Right lobe of liver (tissue), 4 donors: Measurements from ENCODE around the gene CARD6.

Experiments
- POLR2A ChIP-seq: fragments of 450-650 bp; IDR thresholded peaks from one replicate; pipeline ENCODE4 v1.6.1; 2017; ENCODE audit warnings: antibody characterized with exemption, mild to moderate bottlenecking
- TF ChIP-seq, protein P1 (sequence below), 4 donors: fragments of 200-600 bp in 3 of 4; fragments of 450-650 bp in 1 of 4; IDR thresholded peaks; one replicate each; pipeline versions ENCODE4 v1.5.1 to v1.8.0; 2016 to 2022; ENCODE audit warnings: antibody characterized with exemption in 4 of 4, mild to moderate bottlenecking in 2 of 4
- donor health status: DM: no; HTN: no; CAD: no.
- donor health status: DM: no; HTN: no; CAD: no.
- donor health status: DM: no; HTN: yes; CAD: no.

DNA sequence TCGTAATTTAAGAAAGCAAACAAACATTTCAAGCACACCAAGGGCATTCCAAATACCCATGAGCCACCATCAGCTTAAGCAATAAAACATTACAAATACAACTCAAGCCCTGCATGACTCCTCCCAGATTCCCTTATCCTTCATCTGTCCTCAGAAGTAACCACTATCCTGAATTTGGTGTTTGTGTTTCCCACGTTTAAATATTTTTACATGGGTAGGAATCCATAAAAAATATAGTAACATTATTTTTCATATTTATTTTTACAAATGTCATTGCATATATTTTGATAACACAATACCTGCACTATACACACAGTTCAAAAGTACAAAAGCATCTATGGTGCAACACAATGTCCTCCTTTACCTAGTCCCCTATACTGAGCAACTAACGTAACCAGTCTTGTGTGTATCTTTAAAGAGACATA is 49.4 kb upstream of the CARD6 start:
- no peak for TF ChIP-seq POLR2A
- TF ChIP-seq, protein P1, sequence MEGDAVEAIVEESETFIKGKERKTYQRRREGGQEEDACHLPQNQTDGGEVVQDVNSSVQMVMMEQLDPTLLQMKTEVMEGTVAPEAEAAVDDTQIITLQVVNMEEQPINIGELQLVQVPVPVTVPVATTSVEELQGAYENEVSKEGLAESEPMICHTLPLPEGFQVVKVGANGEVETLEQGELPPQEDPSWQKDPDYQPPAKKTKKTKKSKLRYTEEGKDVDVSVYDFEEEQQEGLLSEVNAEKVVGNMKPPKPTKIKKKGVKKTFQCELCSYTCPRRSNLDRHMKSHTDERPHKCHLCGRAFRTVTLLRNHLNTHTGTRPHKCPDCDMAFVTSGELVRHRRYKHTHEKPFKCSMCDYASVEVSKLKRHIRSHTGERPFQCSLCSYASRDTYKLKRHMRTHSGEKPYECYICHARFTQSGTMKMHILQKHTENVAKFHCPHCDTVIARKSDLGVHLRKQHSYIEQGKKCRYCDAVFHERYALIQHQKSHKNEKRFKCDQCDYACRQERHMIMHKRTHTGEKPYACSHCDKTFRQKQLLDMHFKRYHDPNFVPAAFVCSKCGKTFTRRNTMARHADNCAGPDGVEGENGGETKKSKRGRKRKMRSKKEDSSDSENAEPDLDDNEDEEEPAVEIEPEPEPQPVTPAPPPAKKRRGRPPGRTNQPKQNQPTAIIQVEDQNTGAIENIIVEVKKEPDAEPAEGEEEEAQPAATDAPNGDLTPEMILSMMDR (IDR thresholded peaks at IDR 0.05): no peak
